ENCODE data around the gene HIVEP3.

HIVEP3 gene

DNA sequence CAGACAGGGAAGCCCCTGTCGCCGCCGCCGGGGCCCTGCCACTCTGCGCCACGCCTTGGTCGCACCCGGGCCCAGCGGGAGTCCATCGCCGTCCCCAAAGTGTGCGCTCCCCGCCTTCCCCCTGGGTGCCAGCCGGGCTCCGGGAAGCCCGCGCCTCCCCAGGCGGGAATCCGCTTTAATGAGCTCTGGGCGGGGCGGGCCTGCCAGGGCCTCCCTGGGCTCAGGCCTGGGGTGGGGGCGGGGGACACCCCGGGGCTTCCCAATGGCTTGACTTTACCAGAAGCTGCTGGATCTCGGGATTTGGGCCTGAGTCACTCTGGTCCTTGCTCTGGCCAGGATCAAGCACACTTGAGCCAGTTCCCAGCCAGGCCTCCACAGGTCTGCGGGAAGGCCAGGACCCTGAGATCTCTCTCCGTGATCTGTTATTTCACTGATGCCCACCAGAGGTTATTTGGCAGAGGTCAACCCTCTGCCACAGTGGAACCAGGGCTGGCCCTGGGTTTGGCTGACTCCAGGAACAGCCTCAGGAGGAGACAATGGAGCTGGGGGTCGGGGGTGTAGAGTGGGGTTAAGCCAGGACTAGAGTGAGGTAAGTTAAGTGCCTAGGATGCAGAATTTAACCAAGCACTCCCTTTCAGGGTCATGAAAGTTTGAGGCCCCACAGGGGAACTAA, 255.8 kb downstream of the HIVEP3 start:
- TF ChIP-seq PAX5 (IDR thresholded peaks at IDR 0.05; ENCODE audit: insufficient read depth, low read length, severe bottlenecking) (no peak), POU2F2 (IDR thresholded peaks at IDR 0.05; ENCODE audit: low read depth, low read length) (no peak), POLR2A (IDR thresholded peaks at IDR 0.05; ENCODE audit: low read depth, low read length) (no peak), TAF1 (IDR thresholded peaks at IDR 0.05; ENCODE audit: low read depth, low read length) (no peak), SPI1 (IDR thresholded peaks at IDR 0.05; ENCODE audit: low read depth, low read length) (no peak), POLR2AphosphoS5 (IDR thresholded peaks at IDR 0.05; ENCODE audit: low read depth, low read length) (no peak)
- DNase-seq (ENCODE audit: insufficient read length, low spot score) = peak; percentile 49
- FAIRE-seq = peak; percentile 20

DNA sequence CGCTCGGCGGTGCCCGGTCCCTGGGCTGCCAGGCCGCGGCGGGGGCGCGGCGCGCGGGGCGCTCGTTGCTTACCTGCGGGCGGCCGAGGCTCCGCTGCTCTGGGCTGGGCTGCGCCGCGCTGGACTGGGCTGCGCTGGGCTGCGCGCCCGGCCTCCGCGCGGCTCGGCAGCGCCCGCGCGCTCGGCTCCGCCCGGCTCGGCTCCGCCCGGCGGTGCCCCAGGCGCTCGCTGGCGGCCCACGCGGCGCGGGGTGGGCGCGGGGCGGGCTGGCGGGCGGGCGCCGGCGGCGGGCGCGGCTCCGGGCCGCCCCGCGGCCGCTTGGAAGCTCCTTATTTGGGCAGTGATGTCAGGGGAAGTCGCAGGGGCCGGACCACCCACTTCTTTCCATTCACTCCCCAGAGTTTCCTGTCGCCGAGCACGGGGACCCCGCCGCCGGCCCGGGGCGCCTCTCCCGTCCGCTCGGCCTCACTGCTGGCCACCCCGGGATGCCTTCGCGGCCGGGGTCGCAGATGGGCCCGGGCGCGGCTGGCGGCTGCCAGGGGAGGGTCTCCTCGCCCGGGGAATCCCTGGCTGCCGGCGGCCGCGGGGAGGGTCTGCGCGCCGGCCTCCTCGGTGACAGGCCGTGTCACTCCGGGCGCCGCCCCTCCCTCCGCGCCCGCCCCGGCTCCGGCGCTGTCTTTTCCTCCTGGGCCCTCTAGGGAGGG, 256.5 kb downstream of the HIVEP3 start:
- TF ChIP-seq POLR2AphosphoS5 (IDR thresholded peaks at IDR 0.05; ENCODE audit: low read depth, low read length) = no peak
- DNase-seq (ENCODE audit: insufficient read length, low spot score) = peak; percentile 85
- FAIRE-seq = peak; percentile 75

DNA sequence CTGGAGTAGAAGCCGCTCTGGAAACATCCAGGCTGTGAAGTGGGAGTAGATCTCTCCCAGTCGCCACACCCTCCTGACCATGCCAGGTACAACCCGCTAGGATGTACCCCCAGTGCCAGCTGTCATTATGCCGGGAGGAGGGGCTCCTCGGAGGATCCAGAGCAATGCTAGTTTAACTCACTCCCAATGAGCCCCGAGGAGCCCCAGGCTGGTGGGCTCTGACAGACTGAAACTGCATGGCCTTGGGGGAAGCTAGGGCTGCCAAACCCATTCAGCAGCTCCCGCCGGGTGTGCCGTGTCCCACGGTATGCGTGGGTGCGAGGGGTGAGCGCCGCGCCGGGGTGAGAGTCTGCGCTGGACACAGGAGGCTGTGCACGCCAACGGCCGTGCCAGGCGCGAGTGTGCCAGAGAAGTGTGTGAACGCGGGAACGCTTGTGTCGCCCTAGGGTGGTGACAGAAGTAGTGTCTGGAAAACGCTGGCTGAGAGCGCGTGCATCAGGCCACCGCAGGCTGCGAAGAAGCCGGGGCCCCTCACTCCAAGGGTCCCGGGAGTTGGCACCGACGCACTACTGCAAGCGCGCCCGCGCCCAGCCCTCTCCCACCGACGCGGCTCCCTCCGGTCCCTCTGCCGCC, 257.2 kb downstream of the HIVEP3 start:
- FAIRE-seq (no peak), DNase-seq (ENCODE audit: insufficient read length, low spot score) (no peak)
- no peak for TF ChIP-seq PAX5 (IDR thresholded peaks at IDR 0.05; ENCODE audit: insufficient read depth, low read length, severe bottlenecking)
- no peak for TF ChIP-seq SPI1 (IDR thresholded peaks at IDR 0.05; ENCODE audit: low read depth, low read length)
- no peak for TF ChIP-seq POLR2A (IDR thresholded peaks at IDR 0.05; ENCODE audit: low read depth, low read length)
- no peak for TF ChIP-seq POU2F2 (IDR thresholded peaks at IDR 0.05; ENCODE audit: low read depth, low read length)
- TF ChIP-seq POLR2AphosphoS5 (IDR thresholded peaks at IDR 0.05; ENCODE audit: low read depth, low read length) = no peak

DNA sequence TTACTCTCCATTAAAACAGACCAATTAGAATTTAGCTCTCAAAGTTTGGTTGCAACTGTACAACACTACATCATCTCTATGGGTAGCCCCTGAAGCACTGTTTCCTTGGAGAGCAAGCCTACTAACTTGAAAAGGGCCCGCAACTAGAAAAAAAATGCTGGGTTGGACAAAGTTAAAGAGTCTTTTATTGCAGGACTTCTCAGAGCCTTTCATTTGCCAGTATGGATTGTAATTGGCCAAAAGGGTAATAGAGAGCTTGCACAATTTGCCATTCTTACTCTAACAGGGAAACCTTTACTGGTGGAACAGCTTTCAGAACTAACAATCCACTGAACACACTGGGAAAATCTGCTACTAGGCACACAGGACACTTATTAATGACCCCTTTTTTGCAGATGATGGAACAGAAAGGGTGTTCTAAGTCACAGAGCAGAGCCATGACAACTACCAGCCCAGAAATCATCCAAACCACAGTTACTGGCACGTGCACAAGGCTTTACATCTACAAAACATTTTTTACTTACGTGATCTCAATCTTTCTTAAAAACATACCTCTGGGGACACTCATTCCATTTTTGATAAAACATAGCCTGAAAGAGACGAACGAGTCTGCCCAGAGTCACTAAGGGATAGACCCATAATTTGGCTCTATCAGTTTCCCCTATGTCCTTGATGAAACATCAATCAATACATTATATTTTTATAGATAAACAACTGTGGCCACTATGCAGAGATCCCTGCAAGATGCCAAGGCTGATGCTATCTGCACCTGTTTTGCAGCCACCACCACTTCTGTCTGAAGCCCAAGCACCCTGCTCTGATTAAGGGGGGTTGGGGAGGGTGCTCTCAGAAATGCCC, 257.9 kb downstream of the HIVEP3 start:
- FAIRE-seq = peak; percentile 56
- DNase-seq (ENCODE audit: insufficient read length, low spot score) = no peak
- TF ChIP-seq TAF1 (IDR thresholded peaks at IDR 0.05; ENCODE audit: low read depth, low read length) = no peak

DNA sequence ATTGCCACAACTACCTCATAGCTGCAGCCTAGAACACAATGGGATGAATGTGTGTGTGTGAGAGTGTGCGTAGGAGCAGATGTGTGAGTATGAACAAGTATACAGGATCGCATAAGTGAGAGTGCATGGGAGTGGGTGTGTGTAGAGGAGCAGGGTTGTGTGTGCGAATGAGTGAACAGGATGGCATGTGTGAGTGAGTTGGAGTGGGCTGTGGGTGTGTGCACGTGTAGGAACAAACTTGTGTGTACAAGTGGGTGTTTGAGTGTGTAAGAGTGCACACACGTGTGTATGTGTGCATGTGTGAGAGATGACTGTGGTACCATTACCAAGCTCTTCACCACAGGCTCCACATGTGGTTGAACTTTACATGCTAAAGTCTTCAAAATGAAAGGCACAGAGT, 258.8 kb downstream of the HIVEP3 start:
- peak; percentile 70 for FAIRE-seq
- TF ChIP-seq TAF1 (IDR thresholded peaks at IDR 0.05; ENCODE audit: low read depth, low read length) (no peak), POLR2AphosphoS5 (IDR thresholded peaks at IDR 0.05; ENCODE audit: low read depth, low read length) (no peak), SPI1 (IDR thresholded peaks at IDR 0.05; ENCODE audit: low read depth, low read length) (no peak), POU2F2 (IDR thresholded peaks at IDR 0.05; ENCODE audit: low read depth, low read length) (no peak), POLR2A (IDR thresholded peaks at IDR 0.05; ENCODE audit: low read depth, low read length) (no peak), PAX5 (IDR thresholded peaks at IDR 0.05; ENCODE audit: insufficient read depth, low read length, severe bottlenecking) (no peak)
- DNase-seq (ENCODE audit: insufficient read length, low spot score) = no peak

DNA sequence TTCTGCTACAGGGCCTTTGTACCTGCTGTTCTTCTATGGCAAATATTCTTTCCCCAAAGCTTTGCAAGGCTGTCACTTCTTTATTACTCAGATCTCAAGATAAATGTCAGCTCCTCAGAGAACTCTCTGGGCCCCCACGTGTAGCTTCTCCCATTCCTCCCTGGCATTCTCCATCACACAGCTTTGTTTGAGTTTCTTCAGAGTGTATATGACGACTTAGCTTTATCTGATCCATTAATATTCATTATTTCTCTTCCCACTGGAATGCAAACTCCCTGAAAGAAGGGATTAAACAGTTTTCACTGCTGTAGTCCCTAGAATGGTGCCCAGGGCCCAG, 259.6 kb downstream of the HIVEP3 start:
- no peak for TF ChIP-seq POLR2A (IDR thresholded peaks at IDR 0.05; ENCODE audit: low read depth, low read length)
- TF ChIP-seq SPI1 (IDR thresholded peaks at IDR 0.05; ENCODE audit: low read depth, low read length) = no peak
- TF ChIP-seq POLR2AphosphoS5 (IDR thresholded peaks at IDR 0.05; ENCODE audit: low read depth, low read length) = no peak
- TF ChIP-seq TAF1 (IDR thresholded peaks at IDR 0.05; ENCODE audit: low read depth, low read length) = no peak
- no peak for TF ChIP-seq POU2F2 (IDR thresholded peaks at IDR 0.05; ENCODE audit: low read depth, low read length)
- TF ChIP-seq PAX5 (IDR thresholded peaks at IDR 0.05; ENCODE audit: insufficient read depth, low read length, severe bottlenecking) = no peak
- DNase-seq (ENCODE audit: insufficient read length, low spot score) (no peak), FAIRE-seq (no peak)

DNA sequence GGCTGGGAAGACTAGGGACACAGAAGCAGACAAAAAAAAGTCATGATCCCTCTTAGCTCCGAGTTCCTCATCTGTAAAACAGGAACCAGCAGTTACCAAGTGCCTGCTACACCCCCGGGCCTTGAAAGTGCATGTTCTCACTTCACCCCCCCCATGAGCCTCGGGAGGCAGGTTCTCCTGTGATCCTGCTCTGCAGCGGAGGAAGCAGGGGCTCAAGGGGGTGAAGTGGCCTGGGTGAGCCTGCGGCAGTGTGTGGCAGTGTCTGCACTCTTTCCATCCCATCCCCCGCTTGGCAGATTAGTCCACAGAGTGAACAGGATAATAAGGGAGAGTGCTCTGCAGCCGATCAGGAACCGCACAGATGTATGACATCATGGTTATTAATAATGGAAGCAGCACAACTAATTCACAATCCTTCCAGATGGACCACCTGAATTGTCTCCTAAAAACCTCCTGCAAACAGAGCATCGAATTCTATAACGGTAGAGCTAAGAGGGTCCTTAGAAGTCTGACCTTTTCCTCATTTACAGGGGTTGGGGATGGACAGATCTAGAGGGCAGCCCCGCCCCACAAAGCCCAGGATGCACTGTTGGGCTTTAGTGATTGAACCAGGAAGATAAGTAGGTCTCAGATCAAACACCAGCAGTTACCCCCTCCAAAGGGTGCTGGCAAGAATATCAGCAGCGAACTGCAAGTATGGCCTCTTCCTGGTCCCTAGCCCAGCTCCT, 260.1 kb downstream of the HIVEP3 start:
- TF ChIP-seq PAX5 (IDR thresholded peaks at IDR 0.05; ENCODE audit: insufficient read depth, low read length, severe bottlenecking) = no peak
- peak; percentile 50; the same call in 1 of the 2 replicates for TF ChIP-seq SPI1 (IDR thresholded peaks at IDR 0.05; ENCODE audit: low read depth, low read length)
- peak; percentile 66 for FAIRE-seq
- DNase-seq (ENCODE audit: insufficient read length, low spot score) = no peak

DNA sequence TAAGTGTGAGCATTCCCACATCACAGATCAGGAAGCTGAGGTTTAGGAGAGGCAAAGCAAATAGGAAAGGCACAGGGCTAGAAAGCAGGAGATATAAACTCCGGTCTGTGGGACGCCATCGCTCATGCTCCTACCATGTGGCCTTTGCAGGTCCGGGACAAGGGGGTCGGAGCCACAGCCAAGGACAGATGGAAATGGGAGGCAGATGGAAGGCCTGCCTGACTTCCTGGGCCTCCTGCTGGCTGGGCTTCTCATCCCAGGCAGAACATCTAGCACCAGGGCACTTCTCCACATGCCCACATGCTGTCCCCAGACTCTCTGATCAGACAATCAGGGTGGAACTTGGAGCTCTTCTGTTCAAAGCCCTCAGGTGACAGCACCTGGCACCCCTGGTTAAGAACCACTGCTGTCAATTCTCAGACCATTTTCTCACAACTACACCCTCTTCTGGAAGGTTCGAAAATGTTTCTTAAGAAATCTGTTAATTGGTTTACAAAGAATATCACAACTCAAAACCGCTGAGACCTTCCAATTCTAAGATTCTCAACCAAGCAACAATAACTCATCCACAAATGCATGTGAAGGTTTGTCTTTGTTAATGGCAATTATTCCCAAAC, 260.9 kb downstream of the HIVEP3 start:
- TF ChIP-seq SPI1 (IDR thresholded peaks at IDR 0.05; ENCODE audit: low read depth, low read length) (no peak), POLR2AphosphoS5 (IDR thresholded peaks at IDR 0.05; ENCODE audit: low read depth, low read length) (no peak), TAF1 (IDR thresholded peaks at IDR 0.05; ENCODE audit: low read depth, low read length) (no peak), POU2F2 (IDR thresholded peaks at IDR 0.05; ENCODE audit: low read depth, low read length) (no peak), PAX5 (IDR thresholded peaks at IDR 0.05; ENCODE audit: insufficient read depth, low read length, severe bottlenecking) (no peak), POLR2A (IDR thresholded peaks at IDR 0.05; ENCODE audit: low read depth, low read length) (no peak)
- DNase-seq (ENCODE audit: insufficient read length, low spot score) = no peak
- peak; percentile 75 for FAIRE-seq

All from GM12891 (cell line).